ENCODE data around the gene AGTRAP. TPM values are rescaled to one million over a fixed set of nuclear protein-coding genes. Genes with fewer than 3 reads are reported as not detected.
A peak's percentile ranks its signal among the peaks of the same experiment; 100 is the strongest.

AGTRAP gene
- total and polyA plus RNA-seq, 2 donors (not counting 1 experiment from before 2014, with no cell fraction given): 25.5 to 58.8 TPM

GRCh38 chr1:11786168-11786567, 50.2 kb downstream of the AGTRAP start:
- Histone ChIP-seq H3K4me3 (replicated peaks in 1 of 4; ENCODE audit: control extremely low read depth in 1 of 4, insufficient read depth in 1 of 4, low read depth in 3 of 4, low read length in 4 of 4) (no peak overlapping the region), H3K9ac (ENCODE audit: insufficient read depth, low read length) (no peak overlapping the region), H3K27me3 (ENCODE audit: control insufficient read depth, insufficient read depth, low read length) (no peaks in the 10 kb centered on the region), H3K36me3 (ENCODE audit: control insufficient read depth, insufficient read depth, low read length) (peaks cover 22% of the 10 kb centered on the region), H3K4me1 (ENCODE audit: control insufficient read depth, extremely low read depth, insufficient read depth, low read length) (peaks cover 31% of the 10 kb centered on the region), H3K27ac (ENCODE audit: insufficient read depth, low read length) (no peak overlapping the region), H3K4me2 (ENCODE audit: extremely low read depth, insufficient read depth, low read length) (no peak overlapping the region), H4K20me1 (ENCODE audit: control insufficient read depth, extremely low read depth, insufficient read depth, low read length) (no peaks in the 10 kb centered on the region), H2AFZ (ENCODE audit: low read length) (no peak overlapping the region), H3K9me3 (ENCODE audit: control insufficient read depth, insufficient read depth, low read depth, low read length) (no peaks in the 10 kb centered on the region), H3K79me2 (ENCODE audit: control insufficient read depth, insufficient read depth, low read length) (no peaks in the 10 kb centered on the region)
- no peak for DNase-seq (ENCODE audit: low read depth in 2 of 2)
- TF ChIP-seq CTCF (conservative IDR thresholded peaks at IDR 0.05 in 1 of 2, IDR thresholded peaks at IDR 0.05 in 1 of 2; ENCODE audit: low read depth in 1 of 2, low read length in 2 of 2) (no peak), EZH2 (IDR thresholded peaks at IDR 0.05; ENCODE audit: low read length, missing control alignments) (no peak)

- no peaks in the 10 kb centered on the region for H3K9me3 ChIP-seq (ENCODE audit: control insufficient read depth, insufficient read depth, low read depth, low read length)
- no peaks in the 10 kb centered on the region for H3K79me2 ChIP-seq (ENCODE audit: control insufficient read depth, insufficient read depth, low read length)
- H3K36me3 ChIP-seq (ENCODE audit: control insufficient read depth, insufficient read depth, low read length): peaks cover 24% of the 10 kb centered on the region
- TF ChIP-seq CTCF (conservative IDR thresholded peaks at IDR 0.05 in 1 of 2, IDR thresholded peaks at IDR 0.05 in 1 of 2; ENCODE audit: low read depth in 1 of 2, low read length in 2 of 2) (no peak), EZH2 (IDR thresholded peaks at IDR 0.05; ENCODE audit: low read length, missing control alignments) (no peak)
- no peaks in the 10 kb centered on the region for H4K20me1 ChIP-seq (ENCODE audit: control insufficient read depth, extremely low read depth, insufficient read depth, low read length)
- H3K4me3 ChIP-seq (replicated peaks in 1 of 4; ENCODE audit: control extremely low read depth in 1 of 4, insufficient read depth in 1 of 4, low read depth in 3 of 4, low read length in 4 of 4): no peak overlapping the region
- H3K27ac ChIP-seq (ENCODE audit: insufficient read depth, low read length): peak overlapping the region; percentile 62
- H3K4me2 ChIP-seq (ENCODE audit: extremely low read depth, insufficient read depth, low read length): peak overlapping the region; percentile 56
- DNase-seq (ENCODE audit: low read depth in 2 of 2): peak; percentile 55 to 62
- peaks cover 37% of the 10 kb centered on the region for H3K4me1 ChIP-seq (ENCODE audit: control insufficient read depth, extremely low read depth, insufficient read depth, low read length)
- no peak overlapping the region for H3K9ac ChIP-seq (ENCODE audit: insufficient read depth, low read length)
- peak overlapping the region; percentile 15 for H2AFZ ChIP-seq (ENCODE audit: low read length)
- no peaks in the 10 kb centered on the region for H3K27me3 ChIP-seq (ENCODE audit: control insufficient read depth, insufficient read depth, low read length)
Observed at GRCh38 chr1:11787251-11787803, 51.4 kb downstream of the AGTRAP start.

GRCh38 chr1:11787804-11788436, 52.0 kb downstream of the AGTRAP start:
- H3K9me3 ChIP-seq (ENCODE audit: control insufficient read depth, insufficient read depth, low read depth, low read length): no peaks in the 10 kb centered on the region
- no peak overlapping the region for H3K4me3 ChIP-seq (replicated peaks in 1 of 4; ENCODE audit: control extremely low read depth in 1 of 4, insufficient read depth in 1 of 4, low read depth in 3 of 4, low read length in 4 of 4)
- no peaks in the 10 kb centered on the region for H3K79me2 ChIP-seq (ENCODE audit: control insufficient read depth, insufficient read depth, low read length)
- TF ChIP-seq CTCF (conservative IDR thresholded peaks at IDR 0.05 in 1 of 2, IDR thresholded peaks at IDR 0.05 in 1 of 2; ENCODE audit: low read depth in 1 of 2, low read length in 2 of 2): no peak
- no peak for TF ChIP-seq EZH2 (IDR thresholded peaks at IDR 0.05; ENCODE audit: low read length, missing control alignments)
- peak overlapping the region; percentile 41 for H3K9ac ChIP-seq (ENCODE audit: insufficient read depth, low read length)
- peaks cover 29% of the 10 kb centered on the region for H3K36me3 ChIP-seq (ENCODE audit: control insufficient read depth, insufficient read depth, low read length)
- peaks cover 37% of the 10 kb centered on the region for H3K4me1 ChIP-seq (ENCODE audit: control insufficient read depth, extremely low read depth, insufficient read depth, low read length)
- H4K20me1 ChIP-seq (ENCODE audit: control insufficient read depth, extremely low read depth, insufficient read depth, low read length): no peaks in the 10 kb centered on the region
- H2AFZ ChIP-seq (ENCODE audit: low read length): no peak overlapping the region
- DNase-seq (ENCODE audit: low read depth in 2 of 2): no peak
- peak overlapping the region; percentile 56 for H3K4me2 ChIP-seq (ENCODE audit: extremely low read depth, insufficient read depth, low read length)
- no peaks in the 10 kb centered on the region for H3K27me3 ChIP-seq (ENCODE audit: control insufficient read depth, insufficient read depth, low read length)
- peak overlapping the region; percentile 62 for H3K27ac ChIP-seq (ENCODE audit: insufficient read depth, low read length)

Measured in fibroblast of lung (primary cell).